ENCODE results near the gene CISD2.
"Not testable (repeated sequence)": the region's sequence is repeated elsewhere in the genome, so short reads cannot be mapped to it uniquely, and the experiment has no call there.

The CISD2 gene

DNA sequence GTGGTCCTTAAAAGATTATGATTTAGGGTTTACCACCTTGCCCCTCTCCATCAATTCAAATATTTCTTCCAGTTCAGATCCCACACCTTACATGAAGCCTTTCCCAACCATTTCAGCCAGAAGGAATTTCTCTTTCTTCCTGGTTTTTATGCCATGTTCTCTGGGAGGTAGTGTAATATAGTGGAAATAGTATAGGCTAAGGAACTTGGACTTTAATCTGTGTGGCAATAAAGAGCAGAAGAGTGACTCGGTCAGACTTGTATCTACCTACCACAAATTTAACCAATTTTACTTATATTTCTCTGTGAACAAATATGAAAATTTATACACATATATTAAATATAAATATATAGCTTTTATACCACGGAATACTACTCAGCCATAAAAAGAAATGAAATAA lies 18.4 kb upstream of the CISD2 start:
- FAIRE-seq: no peak

DNA sequence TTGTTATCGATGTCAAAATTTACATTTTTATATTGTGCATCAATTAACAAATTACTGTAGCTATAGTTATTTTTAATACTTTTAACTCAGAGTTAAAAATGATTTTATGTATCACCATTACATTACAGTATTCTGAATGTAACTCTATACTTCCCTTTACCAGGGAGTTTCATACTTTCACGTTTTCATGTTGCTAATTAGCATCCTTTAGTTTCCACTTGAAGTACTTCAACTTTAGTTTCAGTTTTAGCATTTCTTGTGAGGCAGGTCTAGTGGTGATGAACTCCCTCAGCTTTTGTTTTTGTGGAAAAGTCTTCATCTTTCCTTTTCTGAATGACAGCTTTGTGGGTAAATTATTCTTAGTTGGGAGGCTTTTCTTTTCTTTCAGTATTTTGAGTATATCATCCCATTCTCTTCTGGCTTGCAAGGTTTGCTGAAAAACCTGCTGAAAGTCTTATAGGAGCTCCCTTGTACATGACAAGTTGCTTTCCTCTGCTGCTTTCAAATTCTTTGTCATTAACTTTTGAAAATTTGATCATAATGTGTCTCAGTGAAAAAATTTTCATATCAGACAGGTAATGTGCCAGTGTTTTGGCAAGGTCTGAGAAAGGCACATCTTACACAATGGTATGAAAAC lies 9.8 kb upstream of the CISD2 start:
- no peak for FAIRE-seq

DNA sequence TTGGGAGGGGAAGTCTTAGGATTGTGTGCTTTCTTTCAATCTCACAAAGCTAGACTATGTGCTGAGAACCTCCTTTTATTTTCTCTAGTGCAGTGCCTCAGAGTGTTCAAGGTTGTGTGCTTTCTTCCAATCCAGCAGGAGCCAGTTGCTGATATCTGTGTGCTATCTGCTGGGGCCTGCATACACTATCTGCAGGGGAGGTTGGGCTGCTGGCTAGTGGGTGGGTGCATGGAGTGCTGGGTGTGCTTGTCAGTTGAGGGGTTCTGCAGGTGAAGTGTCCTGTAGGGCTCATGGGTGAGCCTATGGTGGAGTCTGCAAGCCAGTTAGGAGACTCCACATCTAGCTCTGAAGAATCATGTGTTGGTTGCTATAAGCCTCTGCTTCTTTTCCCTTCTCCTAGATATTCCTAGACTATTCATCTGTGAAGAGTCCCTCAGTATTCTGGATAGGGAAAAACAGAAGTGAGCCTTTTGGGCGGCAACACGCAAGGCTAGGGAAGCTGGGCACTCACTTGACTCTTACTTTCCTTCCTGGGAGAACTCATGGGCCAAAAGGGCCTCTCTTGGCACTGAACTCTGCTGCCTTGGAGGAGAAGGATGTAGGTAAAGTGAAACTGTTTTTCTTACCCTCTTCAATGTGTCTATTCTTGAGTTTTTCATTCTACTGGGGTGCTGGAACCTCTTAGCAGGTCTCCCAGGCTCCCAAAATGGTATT lies 8.0 kb upstream of the CISD2 start:
- no peak for FAIRE-seq

DNA sequence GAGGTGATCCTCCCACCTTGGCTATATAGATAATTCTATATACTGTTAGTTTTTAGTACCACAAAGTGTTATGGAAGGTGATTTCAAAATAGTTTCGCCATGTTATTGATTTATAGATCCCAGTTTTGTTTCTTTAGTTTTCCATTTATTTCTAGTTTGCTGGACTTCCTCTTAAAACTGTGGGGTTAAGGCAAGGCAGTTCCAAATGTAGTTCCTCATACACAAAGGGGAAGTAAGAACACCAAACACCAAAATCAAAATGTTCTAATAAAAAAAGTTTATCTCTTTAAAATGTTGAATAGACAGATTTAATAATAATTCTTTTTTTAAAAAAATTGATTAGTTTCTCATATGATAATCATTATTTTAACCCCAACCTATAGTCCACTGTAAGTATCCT lies 6.8 kb upstream of the CISD2 start:
- FAIRE-seq: peak; percentile 74

DNA sequence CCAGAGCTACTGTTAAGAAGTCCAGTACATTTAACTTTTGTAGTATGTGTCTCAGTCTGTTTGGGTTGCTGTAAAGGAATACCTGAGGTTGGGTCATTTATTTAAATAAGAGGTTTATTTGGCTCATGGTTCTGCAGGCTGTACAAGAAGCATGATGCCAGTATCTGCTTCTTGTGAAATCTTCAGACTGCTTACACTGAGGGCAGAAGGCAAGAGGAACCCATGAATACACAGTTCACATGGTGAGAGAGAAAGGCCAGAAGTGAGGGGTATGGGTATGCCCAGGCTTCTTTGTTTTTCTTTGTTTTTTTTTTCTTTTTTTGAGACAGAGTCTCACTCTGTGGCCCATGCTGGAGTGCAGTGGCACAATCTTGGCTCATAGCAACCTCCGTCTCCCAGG lies 6.0 kb upstream of the CISD2 start:
- no peak for FAIRE-seq

DNA sequence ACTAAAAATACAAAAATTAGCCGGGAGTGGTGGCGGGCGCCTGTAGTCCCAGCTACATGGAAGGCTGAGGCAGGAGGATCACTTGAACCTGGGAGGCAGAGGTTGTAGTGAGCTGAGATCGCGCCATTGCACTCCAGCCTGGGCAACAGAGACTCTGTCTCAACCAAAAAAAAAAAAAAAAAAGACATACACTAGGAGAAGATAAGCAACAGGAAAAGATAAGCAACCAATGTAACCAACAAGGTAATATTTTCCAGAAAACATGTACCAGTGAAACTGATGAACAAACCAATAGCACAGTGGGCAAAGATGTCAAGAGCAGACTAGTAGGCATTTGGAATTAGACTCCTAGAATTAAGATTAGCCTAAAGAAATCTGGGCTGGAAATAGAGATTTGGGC lies 3.5 kb upstream of the CISD2 start:
- not testable (repeated sequence) for FAIRE-seq

DNA sequence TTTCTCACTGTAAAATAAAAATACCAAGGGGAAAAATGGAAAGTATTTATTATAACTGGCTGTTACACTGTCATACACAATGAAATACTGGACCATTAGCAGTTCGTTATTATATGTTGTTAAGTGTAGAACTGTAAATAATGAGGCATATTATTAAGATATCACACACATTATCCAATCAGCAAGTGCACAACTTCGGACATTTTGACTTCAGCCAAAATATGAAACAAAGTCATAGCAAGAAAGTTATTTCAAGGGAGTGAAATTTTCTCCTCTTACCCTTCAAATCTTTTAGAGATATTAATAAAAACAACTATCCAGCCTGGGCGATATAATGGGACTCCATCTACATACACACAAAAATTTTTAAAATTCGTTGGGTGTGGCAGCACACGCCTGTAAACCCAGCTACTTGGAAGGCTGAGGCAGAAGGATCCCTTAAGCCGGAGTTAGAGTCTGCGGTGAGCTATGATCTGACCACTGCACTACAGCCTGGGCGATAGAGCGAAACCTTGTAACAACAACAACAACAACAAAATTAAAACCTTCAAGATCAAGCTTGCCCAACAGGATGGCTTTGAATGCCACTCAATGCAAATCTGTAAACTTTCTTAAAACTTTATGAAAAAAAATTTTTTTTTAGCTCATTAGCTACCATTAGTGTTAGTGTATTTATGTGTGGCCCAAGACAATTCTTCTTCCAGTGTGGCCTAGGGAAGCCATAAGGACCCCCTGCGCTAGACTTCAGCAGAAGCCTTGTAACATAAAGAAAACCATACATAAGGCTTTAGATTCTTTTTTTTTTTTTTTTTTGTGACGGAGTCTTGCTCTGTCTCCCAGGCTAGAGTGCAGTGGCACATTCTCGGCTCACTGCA lies 1.3 kb upstream of the CISD2 start:
- no peak for FAIRE-seq

DNA sequence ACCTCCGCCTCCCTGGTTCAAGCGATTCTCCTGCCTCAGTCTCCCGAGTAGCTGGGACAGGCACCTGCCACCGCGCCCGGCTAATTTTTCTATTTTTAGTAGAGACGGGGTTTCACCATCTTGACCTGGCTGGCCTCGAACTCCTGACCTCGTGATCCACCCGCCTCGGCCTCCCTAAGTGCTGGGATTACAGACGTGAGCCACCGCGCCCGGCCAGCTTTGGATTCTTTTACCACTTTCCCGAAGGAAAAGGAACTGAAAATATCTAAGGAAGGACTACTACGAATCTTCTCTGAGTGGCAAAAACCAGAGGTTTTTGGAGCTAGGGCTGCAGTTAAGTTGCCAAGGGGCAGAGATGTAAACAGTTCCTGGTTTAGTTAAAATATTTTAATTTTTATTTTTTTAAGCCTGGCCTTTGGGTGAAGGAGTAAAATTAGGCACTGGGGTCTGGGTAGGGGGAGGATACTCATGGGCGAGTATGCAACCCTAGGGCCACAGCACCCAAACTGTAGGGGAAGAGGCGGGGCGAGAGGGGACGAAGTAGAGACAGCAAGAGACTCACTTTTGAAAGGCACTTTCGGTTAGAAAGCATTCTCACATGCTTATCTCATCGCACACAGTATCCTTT lies 525 bp upstream of the CISD2 start:
- no peak for FAIRE-seq

DNA sequence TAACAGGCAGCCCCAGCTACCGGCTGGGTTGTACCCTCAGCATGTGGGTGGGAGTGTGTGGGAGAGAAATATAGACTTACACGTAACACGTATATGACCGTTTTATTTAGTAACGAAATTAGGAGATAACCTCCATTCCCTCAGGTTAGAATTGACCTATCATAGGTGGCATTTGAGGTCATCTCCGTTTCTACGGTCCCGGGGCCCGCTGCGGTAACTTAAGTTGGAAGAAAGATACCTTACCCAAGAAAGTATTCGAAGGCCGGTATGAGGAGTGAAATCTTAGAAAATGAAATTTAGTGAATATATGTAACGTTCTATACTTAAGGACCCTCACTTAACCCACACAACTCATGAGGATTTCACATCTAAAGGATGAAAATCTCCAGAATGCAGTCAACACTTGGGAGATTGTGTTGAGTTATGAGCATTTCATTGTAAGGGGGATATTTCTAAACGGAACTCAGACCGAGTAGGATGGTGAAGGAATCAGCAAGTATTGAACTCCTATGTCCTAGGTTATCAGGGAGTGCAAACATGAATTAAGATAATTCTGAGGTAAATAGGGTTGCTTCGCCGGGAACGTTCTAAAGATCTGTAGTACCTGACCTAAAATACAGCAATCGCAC lies 891 bp downstream of the CISD2 start:
- no peak for FAIRE-seq

DNA sequence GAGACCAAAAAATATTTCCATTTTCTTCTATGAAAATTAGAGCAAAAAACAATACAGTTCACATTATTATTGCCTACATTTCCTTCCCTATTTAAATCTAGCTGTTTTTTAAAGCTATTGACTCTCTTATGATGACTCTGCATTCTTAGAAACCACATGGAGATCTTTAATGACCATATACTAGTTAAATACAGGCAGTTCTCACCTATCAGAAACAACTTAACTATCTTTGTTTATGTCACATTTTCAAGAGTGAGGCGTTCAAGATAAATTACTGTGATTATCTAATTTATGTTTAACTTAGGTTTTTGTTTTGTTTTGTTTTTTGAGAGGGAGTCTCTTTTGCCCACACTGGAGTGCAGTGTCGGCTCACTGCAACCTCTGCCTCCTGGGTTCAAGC lies 3.0 kb downstream of the CISD2 start:
- FAIRE-seq: no peak

DNA sequence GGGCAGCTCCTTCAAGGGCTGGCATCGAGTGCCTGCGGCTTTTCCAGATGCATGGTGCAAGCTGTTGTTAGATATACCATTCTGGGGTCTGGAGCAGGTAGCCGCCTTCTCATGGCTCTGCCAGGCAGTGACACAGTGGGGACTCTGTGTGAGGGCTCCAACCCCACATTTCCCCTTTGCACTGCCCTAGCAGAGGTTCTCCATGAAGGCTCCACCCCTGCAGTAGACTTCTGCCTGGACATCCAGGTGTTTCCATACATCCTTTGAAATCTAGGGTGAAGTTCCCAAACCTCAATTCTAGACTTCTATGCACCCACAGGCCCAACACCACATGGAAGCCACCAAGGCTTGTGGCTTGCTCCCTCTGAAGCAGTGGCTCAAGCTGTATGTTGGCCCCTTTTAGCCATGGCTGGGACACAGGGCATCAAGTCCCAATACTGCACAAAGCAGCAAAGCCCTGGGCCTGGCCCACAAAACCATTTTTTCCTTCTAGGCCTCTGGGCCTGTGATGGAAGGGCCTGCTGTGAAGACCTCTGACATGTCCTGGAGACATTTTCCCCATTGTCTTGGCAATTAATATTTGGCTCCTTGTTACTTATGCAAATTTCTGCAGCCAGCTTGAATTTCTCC lies 8.8 kb downstream of the CISD2 start:
- FAIRE-seq: not testable (repeated sequence)

DNA sequence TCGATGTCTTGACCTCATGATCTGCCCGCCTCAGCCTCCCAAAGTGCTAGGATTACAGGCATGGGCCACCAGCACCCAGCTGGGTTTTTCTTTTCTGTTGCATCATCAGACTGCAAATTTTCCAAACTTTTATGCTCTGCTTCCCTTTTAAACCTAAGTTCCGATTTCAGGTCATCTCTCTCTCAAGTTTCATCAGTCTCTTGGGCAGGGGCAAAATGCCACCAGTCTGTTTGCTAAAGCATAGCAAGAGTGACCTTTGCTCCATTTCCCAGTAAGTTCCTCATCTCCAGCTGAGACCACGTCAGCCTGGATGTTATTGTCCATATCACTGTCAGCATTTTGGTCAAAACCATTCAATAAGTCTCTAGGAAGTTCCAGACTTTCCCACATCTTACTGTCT lies 9.6 kb downstream of the CISD2 start:
- FAIRE-seq: not testable (repeated sequence)

DNA sequence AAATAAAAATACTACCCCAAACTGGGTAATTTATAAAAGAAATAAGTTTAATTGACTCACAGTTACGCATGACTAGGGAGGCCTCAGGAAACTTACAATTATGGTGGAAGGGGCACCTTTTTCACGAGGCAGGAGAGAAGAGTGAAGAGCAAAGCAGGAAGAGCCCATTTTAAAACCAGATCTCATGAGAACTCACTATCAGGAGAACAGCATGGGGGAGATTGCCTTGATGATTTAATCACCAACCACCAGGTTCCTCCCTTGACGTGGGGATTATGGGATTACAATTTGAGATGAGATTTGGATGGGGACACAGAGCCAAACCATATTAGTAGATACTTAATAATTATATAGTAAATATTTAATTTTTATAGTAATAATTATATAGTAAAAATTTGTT lies 10.1 kb downstream of the CISD2 start:
- FAIRE-seq: no peak

DNA sequence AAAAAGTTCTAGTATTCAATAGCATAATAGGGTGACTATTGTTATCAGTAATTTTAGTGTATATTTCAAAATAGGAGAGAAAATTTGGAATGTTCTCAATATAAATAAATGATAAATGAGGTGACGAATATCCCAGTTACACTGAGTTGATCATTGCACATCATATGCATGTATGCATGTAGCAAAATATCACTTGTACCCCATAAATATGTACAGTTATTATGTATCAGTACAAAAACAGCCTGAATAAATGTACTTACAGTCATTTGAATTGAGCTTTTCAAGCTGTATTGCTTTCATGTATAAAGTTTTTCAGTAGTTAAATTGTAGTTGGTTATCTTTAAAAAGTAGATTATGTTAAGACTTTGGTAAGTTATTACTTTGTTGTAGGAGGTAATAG lies 12.6 kb downstream of the CISD2 start:
- FAIRE-seq: no peak

DNA sequence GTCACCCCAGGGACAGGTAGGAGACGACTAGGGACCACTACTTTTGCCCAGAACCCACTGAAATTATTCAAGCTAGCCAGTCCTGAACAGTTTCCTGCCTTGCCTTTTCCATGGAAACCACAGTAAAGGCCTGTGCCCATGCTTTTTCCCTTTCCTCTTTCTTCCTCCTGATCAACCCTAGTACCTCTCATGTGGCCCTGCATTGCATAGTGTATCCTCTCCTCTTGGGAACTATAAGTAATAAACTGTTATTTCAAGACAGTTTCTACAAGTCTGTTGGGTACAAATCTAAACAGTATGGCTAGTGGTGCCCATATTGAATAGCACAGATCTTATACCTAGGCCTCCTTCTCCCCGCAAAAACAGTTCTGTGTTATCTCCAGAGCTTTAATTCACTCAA lies 14.5 kb downstream of the CISD2 start:
- no peak for FAIRE-seq

DNA sequence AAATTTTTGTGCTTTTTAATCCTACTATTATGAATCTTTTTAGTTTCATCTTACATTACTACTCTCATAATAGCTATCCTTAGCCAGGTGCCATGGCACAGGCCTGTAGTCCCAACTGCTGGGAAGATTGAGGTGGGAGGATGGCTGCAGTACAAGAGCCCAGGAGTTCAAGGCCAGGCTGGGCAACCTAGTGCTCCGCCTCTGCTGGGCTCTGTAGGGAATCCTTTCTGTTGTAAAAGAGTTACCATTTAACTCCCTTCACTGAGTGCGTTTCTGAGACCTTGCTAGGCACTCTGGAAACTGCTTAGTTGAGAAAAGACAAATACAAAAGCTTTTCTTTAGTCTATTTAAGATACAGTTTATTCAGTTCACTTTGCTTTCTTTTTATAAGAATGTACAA lies 19.8 kb downstream of the CISD2 start:
- FAIRE-seq: not testable (repeated sequence)

DNA sequence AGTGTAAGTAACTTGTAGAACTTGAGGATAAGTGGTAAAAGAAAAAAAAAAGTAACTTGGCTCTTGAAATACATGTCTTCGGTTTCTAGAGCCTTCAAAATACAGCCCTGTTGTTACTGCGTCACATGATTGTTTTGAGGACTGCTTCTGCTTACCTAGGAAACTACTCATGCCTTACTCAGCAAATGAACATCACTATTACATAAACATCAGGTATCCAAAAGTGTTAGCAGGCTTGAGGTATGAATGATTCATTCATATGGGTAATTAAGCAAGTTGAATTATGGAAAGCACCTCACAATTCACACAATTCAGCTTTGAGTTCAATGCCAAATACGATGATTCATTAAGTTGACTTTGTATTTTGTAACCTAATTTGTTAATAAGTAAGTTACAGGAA lies 21.1 kb downstream of the CISD2 start:
- FAIRE-seq: not testable (repeated sequence)

DNA sequence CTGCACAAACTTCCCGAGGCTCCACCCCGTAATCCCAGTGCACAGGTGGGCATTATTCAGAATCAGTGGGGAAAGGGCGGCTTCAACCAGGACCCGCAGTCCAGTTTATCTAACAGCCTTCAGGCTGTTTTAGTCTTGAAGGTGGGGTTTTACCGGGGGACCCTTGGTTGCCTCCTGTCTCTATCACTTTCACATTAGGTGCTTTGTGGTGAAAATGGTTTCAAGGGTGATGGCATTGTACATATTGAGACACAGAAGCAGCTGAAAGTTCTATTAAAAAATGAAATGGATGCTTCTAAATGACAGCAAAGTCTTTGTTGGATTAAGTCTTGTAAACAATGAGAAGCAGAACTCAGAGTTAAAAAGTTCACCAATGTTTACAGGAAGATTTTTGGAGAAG lies 27.8 kb downstream of the CISD2 start:
- not testable (repeated sequence) for FAIRE-seq

DNA sequence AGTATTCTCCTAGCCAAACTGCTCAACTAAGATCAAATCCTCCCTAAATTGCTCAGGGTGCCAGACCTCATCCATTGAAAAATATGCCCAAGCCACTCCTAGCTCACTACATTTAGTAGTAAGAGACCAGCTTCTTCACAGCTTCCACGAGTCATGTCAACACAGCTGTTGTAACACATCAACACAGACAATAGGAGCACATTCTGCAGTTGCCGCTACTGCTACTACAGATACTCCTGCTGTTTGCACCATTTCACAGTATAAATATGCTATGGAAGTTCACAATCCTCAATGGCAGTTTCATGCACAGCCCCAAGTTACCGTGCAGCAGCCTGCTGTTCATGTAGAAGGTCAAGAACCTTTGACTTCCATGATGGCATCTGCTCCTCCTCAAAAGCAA lies 28.8 kb downstream of the CISD2 start:
- FAIRE-seq: not testable (repeated sequence)

DNA sequence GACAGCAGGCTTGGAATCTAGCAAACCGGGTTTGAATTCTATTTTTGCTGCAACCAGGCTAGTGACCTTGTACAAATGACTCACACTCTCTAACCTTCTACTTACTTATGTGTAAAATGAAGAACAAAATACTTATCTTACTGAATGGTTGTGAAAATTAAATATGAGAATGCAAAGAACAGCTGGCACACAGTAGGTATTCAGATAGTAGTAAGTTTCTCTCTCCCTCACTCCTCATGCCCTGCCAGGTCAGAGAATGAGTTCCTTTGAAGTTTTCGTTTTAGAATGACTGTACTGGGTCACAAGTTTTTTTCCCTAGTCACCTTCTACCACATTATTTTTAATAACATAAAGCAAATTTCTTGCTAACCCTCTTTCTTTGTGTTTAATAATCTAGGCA lies 33.0 kb downstream of the CISD2 start:
- no peak for FAIRE-seq

DNA sequence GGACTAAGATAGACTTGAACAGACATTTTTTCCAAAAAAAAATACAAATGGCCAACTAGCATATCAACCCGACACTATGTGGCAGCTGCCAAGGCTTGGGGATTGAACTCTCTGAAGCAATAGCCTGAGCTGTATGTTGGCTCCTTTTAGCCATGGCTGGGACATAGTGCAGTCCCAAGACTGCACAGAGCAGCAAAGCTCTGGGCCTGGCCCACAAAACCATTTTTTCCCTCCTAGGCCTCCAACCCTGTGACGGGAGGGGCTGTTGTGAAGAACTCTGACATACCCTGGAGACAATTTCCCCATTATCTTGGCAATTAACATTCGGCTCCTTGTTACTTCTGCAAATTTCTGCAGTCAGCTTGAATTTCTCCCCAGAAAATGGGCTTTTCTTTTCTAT lies 50.1 kb downstream of the CISD2 start:
- FAIRE-seq: no peak

DNA sequence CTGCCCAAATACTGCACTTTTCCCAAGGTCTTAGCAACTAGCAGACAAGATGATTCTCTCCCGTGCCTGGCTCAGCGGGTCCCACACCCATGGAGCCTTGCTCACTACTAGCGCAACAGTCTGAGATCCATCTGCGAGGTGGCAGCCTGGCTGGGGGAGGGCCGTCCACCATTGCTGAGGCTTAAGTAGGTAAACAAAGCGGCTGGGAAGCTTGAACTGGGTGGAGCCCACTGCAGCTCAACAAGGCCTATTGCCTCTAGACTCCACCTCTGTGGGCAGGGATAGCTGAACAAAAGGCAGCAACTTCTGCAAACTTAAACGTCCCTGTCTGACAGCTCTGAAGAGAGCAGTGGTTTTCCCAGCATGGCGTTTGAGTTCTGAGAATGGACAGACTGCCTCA lies 50.9 kb downstream of the CISD2 start:
- not testable (repeated sequence) for FAIRE-seq

Data from A204.1 (cell line).